HepG2 (cell line): ENCODE measurements around the gene MYOF. TPM values are rescaled to one million over a fixed set of nuclear protein-coding genes. Genes with fewer than 3 reads are reported as not detected.

Experiments used
- BORCS8-MEF2B ChIP-seq: sonication (generic); formaldehyde crosslinking; IDR thresholded peaks from 2 replicates; pipeline ENCODE4 v1.8.0; 2022; ENCODE audit warnings: mild to moderate bottlenecking, missing genetic modification reagents
- BRD4 ChIP-seq: sonication (generic); formaldehyde crosslinking; IDR thresholded peaks from 2 replicates; pipeline ENCODE4 v1.4.0; 2020; ENCODE audit warnings: missing genetic modification reagents
- CBX5 ChIP-seq: sonication (generic); formaldehyde crosslinking; IDR thresholded peaks from 2 replicates; pipeline ENCODE4 v1.4.0; 2020; ENCODE audit warnings: missing genetic modification reagents, borderline replicate concordance
- FOXP4 ChIP-seq: sonication (generic); formaldehyde crosslinking; IDR thresholded peaks from 2 replicates; pipeline ENCODE4 v1.4.0; 2020; ENCODE audit warnings: missing genetic modification reagents
- KLF6 ChIP-seq: IDR thresholded peaks from 2 replicates; pipeline ENCODE4 v1.8.0; 2016; ENCODE audit warnings: missing biosample characterization, missing genetic modification reagents
- MNT ChIP-seq: fragments of 450-650 bp; IDR thresholded peaks from 2 replicates; pipeline ENCODE4 v1.6.1; 2016
- MXD1 ChIP-seq: sonication (generic); formaldehyde crosslinking; IDR thresholded peaks from 2 replicates; pipeline ENCODE4 v1.4.0; 2020; ENCODE audit warnings: mild to moderate bottlenecking, missing genetic modification reagents
- SOX13 ChIP-seq, 3 experiments: fragments of 450-650 bp in 1 of 3; sonication (generic) in 1 of 3; formaldehyde crosslinking in 1 of 3; IDR thresholded peaks in 2 of 3; conservative IDR thresholded peaks in 1 of 3; 2 replicates each; pipeline versions ENCODE4 v1.5.0 to v1.6.1; 2016 to 2020; ENCODE audit warnings: antibody characterized with exemption in 1 of 3, mild to moderate bottlenecking in 1 of 3, missing compliant biosample characterization in 1 of 3, missing genetic modification reagents in 1 of 3, moderate library complexity in 1 of 3
- ZNF34 ChIP-seq: sonication (generic); formaldehyde crosslinking; IDR thresholded peaks from 2 replicates; pipeline ENCODE4 v1.4.0; 2020; ENCODE audit warnings: mild to moderate bottlenecking, missing genetic modification reagents, borderline replicate concordance
- ZNF546 ChIP-seq: sonication (generic); formaldehyde crosslinking; conservative IDR thresholded peaks from 2 replicates; pipeline ENCODE4 v1.8.1; 2023; ENCODE audit warnings: mild to moderate bottlenecking, missing genetic modification reagents
- ZNF550 ChIP-seq: sonication (generic); formaldehyde crosslinking; IDR thresholded peaks from 2 replicates; pipeline ENCODE4 v1.4.0; 2020; ENCODE audit warnings: mild to moderate bottlenecking, missing genetic modification reagents, borderline replicate concordance
- ZUFSP ChIP-seq: sonication (generic); formaldehyde crosslinking; IDR thresholded peaks from 2 replicates; pipeline ENCODE4 v1.9.0; 2021; ENCODE audit warnings: missing genetic modification reagents, mild to moderate bottlenecking, borderline replicate concordance
- polyA plus RNA-seq, 8 experiments: library from polyadenylated mRNA; depleted of rRNA in 3 of 8; stranded (reverse) in 7 of 8; unstranded in 1 of 8; fragments of >200 nt; fragmentation: Illumina TruSeq in 4 of 8; extraction: Trizol in 4 of 8; gene quantifications; 2 replicates each; pipeline versions ENCODE4 v1.2.1 to v1.2.3, GENCODE V29; 2011 to 2016; ENCODE audit warnings: low read depth in 4 of 8, missing spikeins in 1 of 8, mixed read lengths in 1 of 8; ENCODE audit not compliant: insufficient read depth in 1 of 8
- total RNA-seq, 5 experiments: library from RNA; depleted of rRNA; stranded (reverse); fragments of >200 nt; fragmentation: Illumina TruSeq; extraction: Trizol; gene quantifications; 2 replicates each; pipeline ENCODE4 v1.2.3, GENCODE V29; 2016; ENCODE audit warnings: low read depth in 1 of 5

Gene MYOF
- total and polyA plus RNA-seq, 2 of the 13 experiments (the other 11 are each of a cell fraction or from before 2014, with no cell fraction given) = 0.18 to 0.42 TPM

GRCh38 chr10:93319096-93319495, 163.0 kb downstream of the MYOF start (continued):
- TF ChIP-seq MNT (no peak), BRD4 (CRISPR knock-in tag) (no peak), ZUFSP (CRISPR knock-in tag) (no peak), SOX13 (IDR thresholded peaks at IDR 0.05) (no peak), SOX13 (CRISPR knock-in tag; conservative IDR thresholded peaks at IDR 0.05 in 1 of 2, IDR thresholded peaks at IDR 0.05 in 1 of 2) (no peak), BORCS8-MEF2B (CRISPR knock-in tag) (no peak), ZNF550 (CRISPR knock-in tag) (no peak), KLF6 (CRISPR knock-in tag) (no peak), MXD1 (CRISPR knock-in tag) (no peak), CBX5 (CRISPR knock-in tag) (no peak), FOXP4 (CRISPR knock-in tag) (no peak), ZNF546 (CRISPR knock-in tag) (no peak), ZNF34 (no peak)
